Stimulated activated CD8-positive, alpha-beta memory T cell treated with anti-CD3 and anti-CD28 coated beads, Interleukin-7, amount 100 ng/mL, for 4 hours (primary cell): ENCODE data around the gene LCAT.
"Not testable (repeated sequence)": the region's sequence is repeated elsewhere in the genome, so short reads cannot be mapped to it uniquely, and the experiment has no call there.

Experiments used
- DNase-seq, 2 donors: peaks; one replicate each; pipeline ENCODE4 v3.0.0-alpha.2; 2020; ENCODE audit warnings: low read depth in 2 of 2

LCAT gene

DNA sequence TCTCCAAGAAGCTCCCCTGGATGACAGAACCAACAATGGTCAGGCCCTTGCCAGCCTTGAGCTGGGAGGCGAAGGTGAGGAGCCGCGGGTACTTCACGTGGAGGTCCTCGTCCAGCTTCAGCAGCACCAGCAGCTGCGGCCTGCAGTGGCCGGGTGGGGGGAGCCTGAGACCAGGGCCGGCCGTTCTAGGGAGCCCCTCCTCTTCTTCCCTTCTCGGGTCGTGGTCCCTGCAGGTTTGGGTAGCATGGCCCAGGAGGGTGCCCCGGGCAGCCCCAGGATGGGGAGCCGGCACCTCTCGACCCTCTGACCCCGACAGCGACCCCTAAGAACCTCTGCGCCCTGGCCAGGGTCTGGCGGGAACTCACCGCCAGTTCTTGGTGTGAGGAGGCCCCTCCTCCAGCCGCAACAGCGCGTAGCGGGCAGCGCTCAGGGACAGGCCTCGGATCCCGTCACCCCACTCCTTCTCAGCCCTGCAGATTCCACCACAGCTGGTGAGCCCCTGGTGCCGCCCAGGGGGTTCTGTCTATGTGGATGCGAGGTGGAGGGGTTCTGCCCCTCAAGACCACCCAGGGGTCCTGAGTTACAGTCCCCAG, 3.1 kb upstream of the LCAT start:
- DNase-seq, result no peak

GRCh38 chr16:67946128-67946569, 2.2 kb upstream of the LCAT start:
- no peak for DNase-seq

GRCh38 chr16:67945392-67945933, 1.5 kb upstream of the LCAT start:
- no peak for DNase-seq

DNA sequence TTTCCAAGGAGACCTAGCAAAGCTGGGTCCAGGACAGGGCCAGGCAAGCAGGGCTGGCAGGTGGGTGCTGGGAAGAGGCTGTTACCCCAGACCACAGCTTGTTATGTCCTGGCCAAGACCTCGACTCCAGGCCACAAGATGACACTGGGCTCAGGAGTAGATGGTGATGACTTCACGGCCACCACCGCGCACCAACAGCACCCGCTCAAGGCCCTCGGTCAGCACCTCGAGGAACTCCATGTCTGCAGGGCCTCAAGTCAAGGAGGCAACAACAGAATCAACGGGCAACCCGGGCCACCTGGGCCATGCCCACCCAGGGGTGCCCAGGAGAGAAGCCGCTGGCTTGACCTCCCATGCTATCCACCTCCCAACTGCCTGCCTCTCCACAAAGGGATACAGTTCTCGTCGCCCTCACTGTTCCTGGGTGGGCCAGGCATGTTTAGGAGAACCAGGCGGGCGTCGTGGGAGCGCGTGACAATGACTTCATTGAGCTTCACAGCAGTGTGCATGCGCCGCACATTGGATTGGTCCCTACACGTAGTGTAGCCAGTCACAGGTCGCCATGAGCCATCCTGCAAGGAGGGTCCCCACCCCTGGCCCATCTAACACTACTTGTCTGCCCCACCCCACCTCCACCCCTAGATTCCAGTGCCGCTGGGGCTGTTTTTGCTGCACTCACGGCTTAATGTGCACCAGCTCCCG, 921 bp upstream of the LCAT start:
- no peak for DNase-seq

DNA sequence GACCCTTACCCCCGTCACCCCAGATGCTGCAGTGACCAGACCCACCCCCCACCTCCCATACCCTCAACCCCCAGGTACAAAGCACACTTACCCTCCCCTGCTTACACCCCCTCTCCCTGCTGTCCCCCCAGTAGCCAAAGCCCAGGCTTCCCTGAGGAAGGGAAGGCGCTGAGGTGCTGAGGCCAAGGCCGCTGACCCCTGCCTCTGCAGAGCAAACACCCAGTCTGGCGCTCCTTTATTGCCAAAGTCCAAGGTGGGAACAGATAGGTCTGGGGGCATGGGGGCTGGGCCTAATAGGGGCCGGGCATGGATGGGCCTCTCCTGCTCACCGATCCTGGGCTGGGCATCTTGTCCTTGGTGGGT, 683 bp downstream of the LCAT start:
- no peak for DNase-seq

GRCh38 chr16:67942510-67943255, 1.2 kb downstream of the LCAT start:
- DNase-seq, result no peak

DNA sequence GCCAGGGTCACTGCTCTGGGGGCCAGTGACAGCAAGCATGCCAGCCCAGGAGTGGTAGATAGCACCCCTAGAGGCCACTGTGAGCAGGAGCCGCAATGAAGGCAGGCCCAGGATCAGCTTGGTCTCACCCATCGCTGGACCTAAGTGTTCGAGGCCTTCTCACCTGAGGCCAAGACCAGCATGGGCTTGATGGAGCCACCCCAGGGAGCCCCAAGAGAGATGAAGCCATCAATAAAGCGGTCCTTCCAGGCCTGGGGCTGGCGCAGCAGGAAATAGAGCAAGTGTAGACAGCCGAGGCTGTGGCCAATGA, 1.8 kb downstream of the LCAT start:
- no peak for DNase-seq

GRCh38 chr16:67941469-67942199, 2.3 kb downstream of the LCAT start:
- DNase-seq, result no peak

GRCh38 chr16:67940446-67941089, 3.4 kb downstream of the LCAT start:
- DNase-seq, result no peak

- DNase-seq, result peak in 1 of 2 donors; percentile 26
Measured at GRCh38 chr16:67939507-67940445, 4.1 kb downstream of the LCAT start.

- DNase-seq, result not testable (repeated sequence)
Measured at GRCh38 chr16:67937713-67938112, 6.2 kb downstream of the LCAT start.

DNA sequence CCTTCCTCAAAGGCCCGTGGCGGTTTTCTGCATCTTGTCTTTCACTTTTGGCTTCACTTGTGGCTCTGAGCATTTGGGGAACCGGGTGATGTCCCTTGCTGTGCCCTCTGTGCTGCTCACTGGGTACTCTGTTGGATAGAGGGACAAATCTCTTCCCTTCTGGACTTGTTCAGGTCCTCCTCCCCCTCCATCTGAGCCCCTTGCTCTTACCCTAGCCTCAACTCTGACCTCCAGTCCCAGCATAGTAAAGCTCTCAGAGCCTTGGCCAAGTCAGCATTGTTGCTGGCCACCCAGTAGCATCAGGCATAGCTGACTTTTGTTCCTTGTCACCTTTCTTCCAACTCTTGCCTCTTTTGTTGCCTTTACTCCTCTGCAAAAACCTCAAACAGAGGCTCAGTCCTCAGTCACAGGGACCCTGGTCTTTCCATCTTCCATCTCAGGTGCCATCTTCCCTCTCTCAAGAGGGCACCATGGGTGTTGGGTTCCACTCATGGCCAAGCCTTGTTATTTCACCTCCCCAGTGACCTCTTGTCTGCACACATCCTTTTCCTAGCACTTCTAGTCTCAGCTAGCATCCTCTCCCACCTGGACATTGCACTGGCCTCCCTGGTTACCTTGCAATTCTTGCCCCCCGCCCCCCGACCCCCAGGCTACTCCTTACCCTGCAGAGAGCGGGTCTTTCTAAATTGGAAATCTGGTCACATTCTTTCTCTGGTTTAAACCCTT, 6.9 kb downstream of the LCAT start:
- peak; percentile 67 to 76 for DNase-seq

DNA sequence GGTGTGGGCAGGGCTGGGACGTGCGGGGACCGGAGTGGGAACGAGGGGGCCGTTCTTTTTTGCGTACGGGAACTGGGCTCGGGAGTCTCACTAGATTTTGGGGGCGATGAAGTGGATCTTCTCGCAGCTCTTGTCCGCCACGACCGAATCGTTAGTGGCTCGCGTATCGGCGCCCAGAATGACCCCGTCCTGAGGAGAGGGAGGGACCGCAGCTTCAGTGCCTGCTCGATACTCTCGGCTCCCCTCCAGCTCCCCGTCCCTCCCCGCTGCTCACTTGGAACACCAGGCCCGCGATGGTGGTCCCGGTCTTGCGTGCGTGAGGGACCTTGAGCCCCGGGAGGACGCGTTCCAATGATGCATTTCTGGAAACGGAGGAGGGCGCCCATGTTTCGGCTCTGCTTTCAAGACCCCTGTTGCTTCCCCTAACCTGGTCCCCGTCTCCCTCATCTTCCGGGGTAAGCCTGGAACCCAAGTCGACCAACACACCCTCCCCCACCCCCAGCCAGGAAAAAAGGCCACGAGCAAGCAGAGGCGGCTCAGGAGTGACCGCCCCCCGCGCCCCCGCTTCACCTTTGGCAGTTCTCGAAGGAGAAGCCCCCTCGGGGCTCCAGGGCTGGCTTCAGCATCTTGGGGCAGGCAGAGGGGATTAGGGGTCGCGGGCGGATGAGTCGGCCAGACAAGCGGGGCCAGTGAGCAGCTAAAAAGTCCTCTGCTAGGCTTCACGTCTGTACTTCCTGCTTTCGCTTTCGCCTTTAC, 7.6 kb downstream of the LCAT start, which contains the start of gene PSMB10:
PSMB10 (minus strand) TSS at position 727 of the 756 bp plus-strand sequence; CDS start at position 626, 101 bp downstream.
- no peak for DNase-seq

DNA sequence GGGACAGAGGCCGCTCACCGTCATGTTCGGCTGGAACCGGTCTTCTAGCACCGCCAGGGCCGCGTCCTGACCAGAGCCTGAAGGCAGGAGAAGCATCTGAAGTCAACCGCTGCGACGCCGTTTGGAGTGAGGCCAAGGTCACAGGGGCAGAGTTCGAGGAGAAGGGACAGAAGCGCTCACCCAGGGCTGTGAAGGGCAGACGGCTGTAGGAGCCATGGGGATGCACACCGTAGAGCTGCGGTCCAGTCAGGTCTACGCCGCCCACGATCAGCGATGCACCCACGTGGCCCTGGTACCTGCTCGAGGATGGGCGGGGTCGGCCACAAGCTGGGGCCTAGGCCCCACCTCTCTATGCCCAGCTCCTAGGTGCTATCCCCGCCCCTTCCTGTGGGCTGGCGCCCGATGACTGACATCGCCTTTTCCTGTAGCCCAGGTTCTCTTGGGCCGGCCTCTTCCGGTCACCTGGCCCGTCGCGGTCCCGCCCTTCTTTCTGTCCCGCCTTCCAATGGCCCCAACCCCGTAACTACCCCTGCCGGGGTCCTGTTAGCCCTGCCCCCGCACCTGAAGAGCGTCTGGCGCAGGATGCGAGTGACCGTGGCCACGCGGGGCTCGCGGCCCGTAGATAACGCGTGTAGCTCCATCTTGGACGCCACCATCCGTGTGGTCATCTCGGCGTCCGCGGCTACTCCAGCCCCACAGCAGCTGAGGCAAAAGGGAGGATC, 8.4 kb downstream of the LCAT start:
- DNase-seq, result peak; percentile 93 to 95

DNA sequence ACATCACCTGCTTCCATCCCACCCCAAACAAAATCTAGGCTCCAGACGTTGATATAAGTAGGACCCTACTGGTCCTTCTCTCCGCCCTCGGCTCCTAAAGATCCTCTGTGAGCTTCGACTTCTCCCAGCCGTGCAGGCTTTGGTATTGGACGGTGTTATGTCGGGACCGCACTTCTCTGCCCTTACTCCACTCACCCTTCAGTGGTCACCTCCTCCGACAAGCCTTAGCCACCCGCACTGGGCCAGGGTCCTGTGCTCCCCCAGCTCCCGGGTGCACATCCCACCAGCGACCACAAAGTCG, 8.9 kb downstream of the LCAT start:
- no peak for DNase-seq

- DNase-seq, result no peak
Measured at GRCh38 chr16:67934306-67935100, 9.4 kb downstream of the LCAT start.

DNA sequence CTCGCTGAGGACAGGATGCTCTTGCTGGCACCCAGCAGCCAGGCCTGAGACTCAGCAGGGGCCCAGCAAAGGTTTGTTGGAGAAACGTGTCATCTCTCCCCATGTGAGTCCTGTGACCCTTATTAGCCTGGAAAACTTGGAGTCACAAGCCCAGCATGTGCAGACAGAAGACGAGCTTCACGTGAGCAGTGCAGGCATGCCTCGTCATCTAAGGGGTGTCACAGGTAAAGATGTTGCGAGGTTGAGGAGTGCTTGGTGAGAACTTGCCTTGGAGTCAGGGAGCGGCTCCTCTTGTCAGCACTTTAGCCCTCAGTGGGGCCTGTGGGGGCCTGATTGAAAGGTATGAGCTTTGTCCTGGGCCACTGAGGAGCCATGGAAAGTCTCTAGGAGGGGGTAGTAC, 10.1 kb downstream of the LCAT start:
- DNase-seq, result no peak

DNA sequence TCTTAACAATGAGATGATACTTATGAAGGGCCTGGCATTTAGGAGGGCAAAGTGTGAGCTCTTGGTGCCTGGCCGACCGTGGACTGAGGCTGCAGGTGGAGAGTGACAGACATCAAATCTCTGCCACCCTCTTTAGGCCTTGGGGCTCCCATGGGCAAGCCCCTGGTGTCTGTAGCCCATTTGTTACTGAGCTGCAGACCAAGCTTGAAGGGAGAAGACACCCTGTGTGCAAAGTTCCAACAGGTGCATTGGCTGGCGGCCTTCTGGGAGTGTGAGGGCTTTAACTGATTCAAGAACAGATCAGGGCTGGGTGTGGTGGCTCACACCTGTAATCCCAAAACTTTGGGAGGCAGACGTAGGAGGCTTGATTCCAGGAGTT, 11.5 kb downstream of the LCAT start:
- DNase-seq, result no peak
